ENCODE data around the gene VANGL1.
"Not testable (repeated sequence)": the region's sequence is repeated elsewhere in the genome, so short reads cannot be mapped to it uniquely, and the experiment has no call there.

Gene VANGL1

GRCh38 chr1:115641762-115642167 is at the start of gene VANGL1:
TSS of gene VANGL1 (plus strand) at chr1:115641970. CDS start at chr1:115651414, 9,444 bp downstream.
- DNase-seq (ENCODE audit: low read depth) = no peak

GRCh38 chr1:115592264-115592663 is 49.5 kb upstream of the VANGL1 start:
- DNase-seq (ENCODE audit: low read depth) = no peak

DNA sequence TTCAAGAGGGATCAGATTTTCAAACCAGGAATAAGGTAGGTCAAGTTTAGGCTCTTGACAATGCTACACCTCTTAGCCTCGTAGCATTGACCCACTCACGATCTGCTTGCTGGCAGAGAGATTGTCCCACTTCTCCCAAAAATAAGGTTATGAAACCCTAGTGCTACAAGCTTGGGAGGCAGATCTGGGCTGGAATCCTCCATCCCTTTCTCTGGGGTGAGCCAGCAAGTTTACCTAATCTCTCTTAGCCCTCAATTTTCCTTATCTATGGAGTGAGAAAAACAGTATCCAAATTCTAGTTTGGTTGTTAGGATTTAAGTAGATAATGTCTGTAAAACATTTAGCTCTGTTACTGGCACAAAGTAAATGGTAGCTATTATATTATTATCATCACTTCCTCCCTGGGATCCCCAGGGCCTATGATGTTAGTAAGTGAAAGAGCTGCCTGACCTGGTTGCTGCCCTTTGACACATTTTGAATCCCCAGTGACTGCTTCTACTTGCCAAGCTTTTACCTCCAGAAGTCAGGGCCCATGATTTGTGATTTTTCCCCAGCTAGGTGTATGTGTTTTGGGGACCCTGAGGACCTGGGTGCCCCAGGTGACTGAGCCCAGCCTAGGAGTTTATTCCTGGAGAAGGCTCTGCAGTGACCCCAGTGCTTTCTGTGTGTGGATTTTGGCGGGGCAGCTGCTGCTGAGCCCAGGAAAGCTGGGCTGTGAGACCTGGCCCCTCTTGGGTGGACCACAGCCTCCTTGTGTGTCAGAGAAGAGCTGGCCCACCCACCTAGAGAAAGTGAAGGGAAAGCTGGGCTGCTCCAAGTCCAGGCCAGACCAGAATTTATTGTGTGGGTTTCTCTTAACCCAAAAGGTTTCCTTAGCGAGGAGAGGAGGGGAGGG is 48.2 kb upstream of the VANGL1 start:
- no peak for DNase-seq (ENCODE audit: low read depth)

DNA sequence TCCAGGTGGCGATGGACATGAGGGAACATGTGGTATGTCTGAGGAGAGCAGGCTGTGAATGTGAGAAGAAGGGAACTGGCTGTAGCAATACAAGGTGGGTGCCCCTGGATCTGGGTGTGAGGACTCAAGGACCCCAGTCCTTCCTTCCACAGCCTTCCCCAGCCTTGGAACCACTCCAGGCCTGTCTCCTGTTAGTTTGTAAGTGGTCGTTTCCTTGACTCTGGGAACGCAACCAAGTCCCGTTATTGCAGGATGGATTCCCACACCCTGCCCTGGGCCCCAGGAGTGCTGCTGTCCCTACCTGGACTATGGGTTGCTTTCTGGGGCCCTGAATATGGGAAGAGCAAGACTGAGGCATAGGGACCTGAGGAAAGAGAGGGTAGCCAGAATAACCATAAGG is 47.2 kb upstream of the VANGL1 start:
- DNase-seq (ENCODE audit: low read depth) = no peak

DNA sequence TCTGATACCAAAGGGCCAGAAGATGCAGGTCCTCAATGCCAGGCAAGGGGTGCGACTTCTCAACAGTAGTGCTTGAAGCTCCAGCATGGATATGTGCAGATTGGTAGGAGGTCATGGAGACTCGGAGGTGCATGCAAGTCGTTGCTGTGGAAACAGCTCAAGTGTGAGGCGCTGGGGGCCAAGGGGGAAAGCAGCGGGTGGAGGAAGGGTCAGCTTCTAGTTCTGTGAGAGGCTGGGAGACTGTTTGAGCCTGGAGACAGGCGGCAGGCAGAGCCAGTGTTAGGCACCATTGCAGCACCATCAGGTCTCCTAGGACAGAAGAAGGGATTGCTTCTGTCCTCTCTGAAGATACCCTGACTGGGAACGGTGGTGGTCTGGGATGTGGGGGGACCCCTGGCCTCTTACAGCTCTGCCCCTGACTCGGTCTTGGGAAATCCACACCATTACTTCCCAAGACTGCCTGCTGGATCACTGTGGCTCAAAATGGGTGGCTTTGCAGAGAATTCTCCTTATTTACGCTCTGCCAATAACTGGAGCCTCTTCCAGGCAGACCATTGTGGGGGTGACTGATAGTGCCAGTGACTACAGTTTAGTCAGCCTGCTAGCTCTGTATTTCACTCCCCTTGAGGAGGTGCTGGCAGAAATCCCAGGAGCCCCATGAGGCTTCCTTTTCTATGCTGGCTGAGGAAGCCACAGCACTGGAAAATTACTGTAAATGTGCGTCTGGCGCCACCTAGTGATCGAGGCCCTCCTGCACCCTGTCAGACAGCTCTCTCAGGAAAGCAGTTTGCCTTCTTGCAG is 46.3 kb upstream of the VANGL1 start:
- DNase-seq (ENCODE audit: low read depth) = peak; percentile 22

DNA sequence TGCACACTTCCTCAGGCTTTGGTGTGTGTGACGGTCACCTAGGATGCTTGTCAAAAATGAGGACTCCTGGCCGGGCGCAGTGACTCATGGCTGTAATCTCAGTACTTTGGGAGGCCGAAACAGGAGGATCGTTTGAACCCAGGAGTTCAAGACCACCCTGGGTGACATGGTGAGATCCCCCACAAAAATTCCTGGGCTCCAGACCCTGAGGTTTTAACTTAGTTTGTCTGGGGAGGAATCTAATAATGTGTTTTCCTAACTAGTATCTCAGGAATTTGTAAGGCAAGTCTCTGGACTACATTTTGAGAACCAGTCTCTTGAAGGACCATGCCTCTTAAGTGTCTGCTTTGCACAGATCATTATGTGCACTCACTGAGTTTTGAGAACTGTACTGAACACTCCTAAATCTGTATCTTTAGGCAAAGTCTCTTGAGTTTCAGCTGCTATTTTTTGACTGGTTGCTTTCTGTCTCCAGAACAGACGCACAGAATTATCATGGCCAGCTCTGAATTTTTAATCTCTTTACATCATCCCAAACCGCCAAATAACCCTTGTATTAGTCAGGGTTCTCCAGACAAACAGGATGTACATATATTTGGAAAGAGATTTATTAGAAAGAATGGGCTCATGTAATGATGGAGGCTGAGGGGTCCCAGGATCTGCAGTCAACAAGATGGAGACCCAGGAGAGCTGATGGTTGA is 45.5 kb upstream of the VANGL1 start:
- DNase-seq (ENCODE audit: low read depth) = no peak

GRCh38 chr1:115604508-115604907 is 37.3 kb upstream of the VANGL1 start:
- DNase-seq (ENCODE audit: low read depth) = no peak

GRCh38 chr1:115606305-115606704 is 35.5 kb upstream of the VANGL1 start:
- DNase-seq (ENCODE audit: low read depth) = no peak

DNA sequence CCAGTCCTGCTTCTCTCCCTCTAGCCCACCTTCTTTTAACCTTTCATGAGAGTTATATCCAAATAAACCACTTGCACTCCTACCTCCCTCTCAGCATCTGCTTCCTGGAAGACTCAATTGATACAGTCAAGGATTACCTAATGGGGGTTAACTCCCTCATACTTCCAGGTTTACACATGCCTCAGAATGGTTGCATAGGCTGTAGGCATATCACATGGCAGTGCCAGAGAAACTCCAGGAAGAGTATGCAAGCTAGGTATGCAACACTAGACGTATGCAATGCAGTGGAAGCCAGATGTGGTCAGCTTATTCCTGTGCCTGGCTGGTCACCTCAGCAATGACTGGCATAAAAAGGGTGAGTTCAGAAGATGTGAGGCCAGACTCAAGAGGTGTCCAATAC is 32.7 kb upstream of the VANGL1 start:
- no peak for DNase-seq (ENCODE audit: low read depth)

- no peak for DNase-seq (ENCODE audit: low read depth)
Measured at GRCh38 chr1:115613767-115614166, 28.0 kb upstream of the VANGL1 start.

- DNase-seq (ENCODE audit: low read depth) = no peak
Measured at GRCh38 chr1:115620453-115620852, 21.3 kb upstream of the VANGL1 start.

DNA sequence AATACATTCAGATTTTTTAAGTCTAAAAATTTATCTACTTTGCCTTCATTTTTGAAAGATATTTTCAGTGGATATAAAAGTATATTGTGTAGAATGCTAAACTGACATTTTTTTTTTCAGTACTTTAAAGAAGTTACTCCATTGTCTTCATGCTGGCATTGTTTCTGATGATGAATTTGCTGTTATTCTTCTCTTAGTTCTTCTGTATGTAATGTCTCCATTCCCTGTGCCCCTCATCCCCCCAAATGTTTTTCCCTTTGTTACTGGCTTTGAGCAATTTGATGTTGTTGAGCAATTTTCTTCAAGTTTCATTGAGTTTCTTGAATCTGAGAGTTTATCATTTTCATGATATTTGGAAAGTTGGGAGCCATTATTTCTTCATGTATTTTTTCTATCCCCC is 20.8 kb upstream of the VANGL1 start:
- DNase-seq (ENCODE audit: low read depth) = no peak

DNA sequence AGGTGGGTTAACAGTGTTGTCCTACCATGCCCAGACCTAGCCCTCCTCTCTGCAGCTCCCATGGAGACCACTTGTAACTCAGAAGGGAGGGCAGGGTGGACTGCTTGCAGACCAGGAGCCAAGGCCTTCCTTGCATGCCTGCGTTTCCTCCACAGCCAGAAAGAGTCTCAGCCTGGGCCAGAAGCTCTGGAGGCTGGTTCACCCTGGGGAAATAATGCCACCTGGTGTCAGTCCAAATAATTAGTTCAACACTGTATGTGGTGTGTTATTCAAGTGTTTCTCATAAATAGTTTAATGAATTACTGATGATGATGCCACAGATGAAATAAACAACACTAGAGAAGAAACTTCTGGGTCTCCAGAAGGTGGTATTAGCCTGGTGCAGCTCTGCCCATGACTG is 16.9 kb upstream of the VANGL1 start:
- no peak for DNase-seq (ENCODE audit: low read depth)

GRCh38 chr1:115630342-115630741 is 11.4 kb upstream of the VANGL1 start:
- DNase-seq (ENCODE audit: low read depth) = no peak

DNA sequence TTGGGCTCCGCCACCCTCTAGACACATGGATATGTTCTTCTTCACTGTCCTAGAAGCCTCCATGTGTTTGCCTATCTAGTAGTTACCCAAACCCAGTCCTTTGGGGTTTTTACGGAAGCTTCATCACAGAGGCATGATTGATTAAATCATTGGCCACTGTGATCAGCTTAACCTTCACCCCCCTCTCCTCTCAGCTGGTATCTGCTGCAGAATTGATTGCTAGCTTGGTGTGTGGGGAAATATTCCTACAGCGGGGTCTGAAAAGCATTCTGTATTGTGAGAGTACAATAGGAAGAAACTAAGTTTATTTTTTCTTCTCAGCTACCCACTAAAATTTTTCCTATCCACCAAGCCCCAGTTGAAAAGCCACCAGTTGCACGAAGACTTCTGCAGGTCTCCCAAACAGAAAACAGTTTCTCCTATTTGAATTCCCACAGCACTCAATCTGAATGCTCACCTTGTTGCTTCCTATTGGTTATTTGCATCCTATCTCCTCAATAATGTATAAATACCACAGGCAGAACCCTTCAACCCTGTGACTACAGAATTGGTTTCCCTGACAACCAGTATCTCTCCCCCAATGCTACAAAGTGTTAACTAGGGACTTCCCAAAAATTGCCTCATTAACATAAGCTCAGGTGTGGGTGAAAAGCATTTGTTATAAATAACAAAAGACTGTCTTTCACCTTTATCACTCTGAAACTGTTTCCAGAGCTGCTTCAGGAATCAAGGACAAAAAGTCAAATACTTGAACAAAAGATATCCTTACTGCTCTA is 9.3 kb upstream of the VANGL1 start:
- no peak for DNase-seq (ENCODE audit: low read depth)

GRCh38 chr1:115633606-115634005 is 8.2 kb upstream of the VANGL1 start:
- not testable (repeated sequence) for DNase-seq (ENCODE audit: low read depth)

- not testable (repeated sequence) for DNase-seq (ENCODE audit: low read depth)
Measured at GRCh38 chr1:115637247-115637646, 4.5 kb upstream of the VANGL1 start.

- DNase-seq (ENCODE audit: low read depth) = no peak
Measured at GRCh38 chr1:115640384-115640783, 1.4 kb upstream of the VANGL1 start.

DNA sequence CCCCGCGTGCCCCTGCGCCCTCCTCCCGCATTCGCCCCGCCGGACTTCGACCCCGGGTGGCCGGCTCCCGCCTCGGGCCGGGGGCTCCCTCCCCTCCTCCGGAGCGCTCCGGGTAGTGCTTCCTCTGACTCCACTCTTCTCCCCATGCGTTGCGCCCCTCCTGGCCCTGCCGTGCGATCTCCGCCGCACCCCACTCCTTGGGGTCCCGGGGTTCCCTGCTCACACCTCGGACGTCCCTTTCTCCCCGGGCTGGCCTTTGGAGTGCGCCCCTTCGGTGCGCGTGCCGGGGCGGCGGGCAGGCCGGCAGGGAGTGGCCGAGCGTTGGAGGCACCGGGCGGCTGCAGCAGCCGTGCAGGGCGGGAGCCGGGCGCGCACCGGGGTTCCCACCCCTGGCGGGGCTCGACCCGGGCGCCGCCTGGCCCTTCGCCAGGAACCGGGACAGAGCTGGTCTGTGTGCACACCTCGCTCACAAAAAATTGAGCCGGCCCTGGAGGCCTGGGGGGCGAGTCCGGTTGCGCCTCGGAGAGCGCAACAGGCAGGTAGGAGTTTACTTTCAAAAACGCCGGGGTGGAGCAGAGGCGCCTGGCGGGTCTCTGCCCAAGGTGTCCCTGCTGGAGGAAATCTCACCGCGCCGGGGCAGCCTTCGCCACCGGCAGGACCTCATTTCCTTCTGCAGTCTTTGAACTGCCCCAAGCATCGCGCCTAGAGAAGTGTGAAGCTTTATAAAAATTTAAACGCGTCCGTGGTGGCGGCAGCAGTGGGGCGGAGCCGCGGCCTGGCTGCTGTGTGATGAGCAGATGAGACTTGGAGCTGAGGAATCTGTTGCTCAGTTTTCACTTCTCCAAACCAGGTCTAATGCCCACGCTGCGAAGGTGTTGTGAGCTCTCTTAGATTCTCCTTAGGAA is 650 bp downstream of the VANGL1 start:
- no peak for DNase-seq (ENCODE audit: low read depth)

DNA sequence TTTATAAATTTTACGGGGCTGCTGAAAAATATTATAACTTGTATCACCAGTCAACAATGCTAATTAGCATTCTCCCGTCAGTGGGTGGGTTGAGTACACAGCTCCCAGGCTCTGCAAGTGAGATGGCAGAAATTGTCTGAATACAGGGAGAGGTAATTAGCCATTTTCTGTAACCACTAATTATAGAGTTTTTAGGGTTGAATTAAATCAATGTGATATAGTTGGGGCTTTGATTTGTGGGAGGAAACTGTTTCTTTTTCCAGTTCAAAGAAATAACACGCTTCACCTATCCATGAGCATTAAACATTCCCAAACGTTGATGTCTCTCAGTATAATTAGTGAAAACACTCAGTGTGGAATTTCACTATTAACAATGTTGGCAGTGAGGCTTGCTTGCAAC is 1.5 kb downstream of the VANGL1 start:
- no peak for DNase-seq (ENCODE audit: low read depth)

DNA sequence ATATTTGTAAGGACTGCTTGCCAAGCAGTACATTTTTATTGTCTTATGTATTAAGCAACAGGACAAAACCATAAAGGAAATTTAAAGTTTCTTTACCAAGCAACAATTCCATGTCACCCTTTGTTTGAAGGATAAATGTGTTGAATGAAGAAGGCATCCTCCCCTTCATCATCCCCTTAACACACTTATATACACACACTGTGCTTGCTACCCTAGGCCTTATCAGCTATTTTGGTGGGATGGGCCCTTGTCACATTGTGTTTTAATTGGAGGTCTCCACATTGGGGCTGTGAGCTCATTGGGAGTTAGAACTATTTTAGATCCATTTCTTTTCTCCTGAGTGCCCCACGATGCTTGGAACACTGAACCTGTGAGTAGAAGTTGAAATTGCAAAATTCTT is 1.9 kb downstream of the VANGL1 start:
- DNase-seq (ENCODE audit: low read depth) = no peak
